ENCODE data around the gene VTI1A. TPM values are rescaled to one million over a fixed set of nuclear protein-coding genes. Genes with fewer than 3 reads are reported as not detected.

Gene VTI1A
- total RNA-seq, 1 donor from 2014 or later: 47.2 TPM

- DNase-seq: no peak
Measured at GRCh38 chr10:112679392-112679791, 232.4 kb downstream of the VTI1A start.

GRCh38 chr10:112680586-112680985, 233.6 kb downstream of the VTI1A start:
- no peak for DNase-seq

DNA sequence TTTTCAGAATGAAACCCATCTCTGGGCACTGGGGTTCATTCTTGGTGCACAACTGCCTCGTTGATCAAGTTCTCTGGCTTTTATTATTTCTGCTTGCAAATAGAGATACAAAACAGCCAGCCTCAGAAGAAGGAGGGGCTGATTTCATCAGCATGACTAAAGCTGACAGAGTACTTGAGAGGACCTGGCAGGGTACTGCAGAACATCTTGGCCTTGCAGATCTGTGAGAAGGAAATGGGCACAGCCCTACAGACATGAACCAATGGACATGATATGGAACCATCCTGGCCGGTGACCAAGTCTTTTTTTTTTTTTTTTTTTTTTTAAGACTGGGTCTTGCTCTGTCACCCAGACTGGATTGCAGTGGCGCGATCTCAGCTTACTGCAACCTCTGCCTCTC, 240.6 kb downstream of the VTI1A start:
- no peak for DNase-seq

GRCh38 chr10:112689327-112690072, 242.5 kb downstream of the VTI1A start:
- peak; percentile 45 for DNase-seq

GRCh38 chr10:112695539-112695938, 248.5 kb downstream of the VTI1A start:
- no peak for DNase-seq

GRCh38 chr10:112696592-112696991, 249.6 kb downstream of the VTI1A start:
- DNase-seq: peak; percentile 41

DNA sequence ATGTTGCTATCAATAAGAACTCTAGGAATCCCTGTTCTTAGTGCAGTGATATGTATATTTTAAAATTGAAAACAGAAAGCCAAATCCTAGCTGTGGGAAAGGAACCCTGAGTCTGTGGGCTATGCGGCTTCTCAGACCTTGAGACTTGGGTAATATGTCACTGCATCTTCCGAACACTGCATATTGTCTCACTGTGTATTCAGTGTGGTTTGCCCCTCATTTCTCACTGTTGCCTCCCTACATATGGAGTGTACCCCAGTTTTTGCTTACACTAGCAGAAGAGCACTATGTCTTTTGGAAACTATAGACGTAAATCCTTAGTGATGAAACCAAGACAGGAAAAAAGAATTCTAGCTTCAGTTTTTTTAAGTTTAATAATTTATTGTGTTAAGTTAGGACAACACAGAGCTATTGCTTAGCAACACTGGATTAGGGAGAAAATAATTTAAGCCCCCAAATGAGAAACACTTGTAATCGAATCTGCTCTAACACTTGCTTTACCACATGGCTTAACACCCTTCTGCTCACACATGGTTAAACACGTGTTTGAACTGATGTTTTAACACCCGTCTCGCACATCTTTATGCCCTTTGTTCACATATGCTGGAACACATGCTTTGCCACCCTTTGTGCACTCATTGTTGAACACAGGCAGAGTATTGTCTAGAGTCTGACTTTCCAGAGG, 251.3 kb downstream of the VTI1A start:
- peak; percentile 70 for DNase-seq

DNA sequence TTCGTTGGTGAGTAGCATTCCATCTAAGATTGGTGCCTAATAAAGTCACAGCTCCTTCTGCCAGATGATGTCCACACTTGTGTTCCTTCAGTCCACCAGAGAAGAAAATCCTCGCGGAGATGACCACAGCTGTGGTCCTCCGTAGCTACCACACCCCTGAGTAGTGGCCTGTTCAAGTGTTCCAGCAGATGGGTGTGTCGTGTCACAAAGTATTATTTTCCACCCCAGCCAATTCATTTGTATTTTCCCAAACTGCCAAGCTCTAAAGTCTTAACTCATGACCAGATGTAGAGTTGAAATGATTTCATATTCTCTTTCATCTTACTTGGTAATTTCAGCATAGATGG, 251.8 kb downstream of the VTI1A start:
- no peak for DNase-seq

GRCh38 chr10:112700215-112700671, 253.2 kb downstream of the VTI1A start:
- peak; percentile 61 for DNase-seq

- peak; percentile 82 for DNase-seq
Measured at GRCh38 chr10:112701211-112701877, 254.3 kb downstream of the VTI1A start.

GRCh38 chr10:112701878-112702255, 254.9 kb downstream of the VTI1A start:
- DNase-seq: no peak

- no peak for DNase-seq
Measured at GRCh38 chr10:112706577-112706976, 259.6 kb downstream of the VTI1A start.

DNA sequence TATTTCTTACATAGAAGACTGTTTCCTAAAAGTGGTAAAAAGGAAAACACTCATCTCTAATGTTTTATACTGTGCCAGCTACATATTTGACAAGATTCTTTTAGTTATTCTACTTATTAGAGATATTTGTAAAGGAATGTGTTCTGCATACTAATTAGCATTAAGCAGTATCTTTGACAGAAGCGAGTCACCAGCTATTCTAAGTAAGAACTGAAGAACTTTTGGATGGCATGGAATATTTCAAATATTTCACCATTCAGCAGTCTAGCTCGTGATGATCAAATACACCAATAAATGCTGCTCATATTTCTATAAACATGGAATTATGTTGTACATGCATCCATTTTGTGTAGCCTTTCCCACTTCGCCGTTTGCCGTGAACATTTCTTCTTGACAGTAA, 261.4 kb downstream of the VTI1A start:
- no peak for DNase-seq

DNA sequence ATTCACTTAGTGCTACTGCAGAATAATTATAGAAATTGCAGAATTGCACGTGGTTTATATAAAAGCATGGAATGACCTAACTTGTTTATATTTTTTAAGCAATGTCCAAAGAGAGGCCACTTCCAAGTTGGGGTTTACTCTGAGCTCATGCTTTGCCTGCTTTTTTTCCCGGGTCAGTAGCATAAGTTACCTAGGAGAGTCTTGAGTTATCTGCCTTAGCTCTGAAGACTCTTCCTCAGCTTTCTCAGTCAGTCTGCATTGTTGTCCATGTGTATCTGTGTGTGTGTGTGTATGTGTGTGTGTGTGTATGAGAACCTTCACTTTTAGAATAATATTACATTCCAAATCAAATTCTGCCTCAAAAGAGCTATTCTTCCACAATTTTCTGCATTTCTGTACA, 263.5 kb downstream of the VTI1A start:
- peak; percentile 12 for DNase-seq

DNA sequence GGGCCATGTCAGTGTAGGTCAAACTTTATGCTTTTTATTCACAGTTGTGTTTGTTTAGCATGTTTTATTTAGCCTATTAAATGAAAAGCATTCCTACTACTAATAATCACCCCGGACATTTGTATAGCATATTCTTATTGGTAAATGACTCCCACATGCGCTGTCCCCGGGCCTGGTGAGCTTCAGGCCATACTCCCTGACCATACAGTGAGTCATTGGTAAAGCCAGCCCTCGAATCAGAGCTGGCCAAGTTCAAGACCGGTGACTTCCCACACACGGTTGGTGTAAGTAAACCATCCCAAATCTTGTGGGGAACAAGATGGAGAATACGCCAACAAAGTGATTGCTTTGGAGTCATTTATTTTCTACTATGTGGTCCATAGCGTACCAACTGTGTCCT, 264.4 kb downstream of the VTI1A start:
- DNase-seq: no peak

DNA sequence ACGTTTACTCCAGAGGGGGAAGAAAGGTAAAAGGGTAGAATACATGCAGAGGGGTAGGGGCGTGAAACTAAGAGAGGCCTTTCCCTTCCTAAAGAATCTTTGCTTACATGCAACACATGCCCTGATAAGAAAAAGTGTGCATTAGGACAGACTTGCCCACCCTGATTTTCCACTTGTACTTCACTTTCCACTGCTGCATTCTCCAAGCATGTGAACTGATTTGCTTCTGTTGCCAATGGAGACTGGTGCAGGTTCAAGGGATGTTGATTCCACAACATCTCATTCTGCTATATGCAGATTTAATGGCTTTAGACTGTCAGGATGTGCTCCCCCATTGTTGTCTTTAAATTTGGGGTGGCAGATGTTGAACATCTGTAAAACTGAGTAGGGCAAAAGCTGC, 265.5 kb downstream of the VTI1A start:
- no peak for DNase-seq

- peak; percentile 27 for DNase-seq
Measured at GRCh38 chr10:112713411-112713810, 266.4 kb downstream of the VTI1A start.

- DNase-seq: no peak
Measured at GRCh38 chr10:112715581-112715980, 268.6 kb downstream of the VTI1A start.

DNA sequence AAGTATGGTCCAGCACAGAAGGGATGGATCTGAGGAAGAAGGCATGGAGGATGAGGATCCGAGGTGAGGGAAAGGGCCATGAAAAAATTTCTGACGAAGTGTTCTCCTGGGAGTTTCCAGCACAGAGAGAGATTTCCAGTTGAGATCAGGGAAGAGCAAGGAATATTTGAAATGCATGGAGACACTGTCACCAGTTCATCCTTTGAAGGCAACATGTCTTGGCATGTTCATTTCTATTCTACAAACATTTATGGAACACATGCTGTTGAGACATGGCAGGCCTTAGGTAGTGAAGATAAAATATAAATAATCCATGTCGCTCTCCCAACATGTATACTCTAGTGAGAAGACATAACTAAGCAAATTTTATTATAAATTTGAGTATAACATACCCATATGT, 269.1 kb downstream of the VTI1A start:
- DNase-seq: no peak

DNA sequence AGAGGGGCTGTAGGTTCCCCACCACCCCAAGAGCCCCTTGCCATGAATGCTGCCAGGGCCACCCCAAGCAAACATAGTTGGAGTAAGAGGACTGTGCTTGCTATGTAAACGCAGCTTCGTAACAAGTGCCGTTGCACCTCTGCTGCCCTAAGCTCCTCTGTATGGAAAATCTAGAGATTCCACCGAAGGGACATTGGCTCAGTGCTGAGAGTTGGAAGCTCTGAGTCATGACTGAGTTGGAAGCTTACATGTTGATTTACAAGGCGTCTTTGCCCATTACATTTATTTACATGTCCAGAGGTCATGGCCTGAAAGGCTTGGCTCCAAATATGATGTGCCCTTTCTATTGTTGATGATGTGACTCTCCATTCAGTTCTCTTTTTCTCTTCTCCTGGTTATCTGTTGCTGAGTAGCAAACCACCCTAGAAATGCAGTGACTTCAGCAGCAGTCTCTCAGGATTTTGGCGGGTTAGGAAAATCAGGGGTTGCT, 270.0 kb downstream of the VTI1A start:
- no peak for DNase-seq

DNA sequence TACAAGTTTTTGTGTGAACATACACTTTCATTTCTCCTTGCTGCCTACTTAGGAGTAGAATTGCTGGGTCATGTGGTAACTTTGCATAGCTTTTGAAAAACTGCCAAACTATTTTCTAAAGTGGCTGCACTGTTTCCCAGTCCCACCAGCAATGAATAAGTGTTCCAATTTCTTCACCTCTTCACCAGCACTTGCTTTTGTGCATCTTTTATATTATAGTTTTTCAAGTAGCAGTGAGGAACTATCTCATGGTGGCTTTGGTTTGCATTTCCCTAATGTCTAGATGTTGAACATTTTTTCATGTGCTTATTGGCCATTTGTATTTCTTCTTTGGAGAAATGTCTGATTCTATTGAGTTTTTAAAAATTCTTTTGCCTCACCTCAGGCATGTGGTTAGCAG, 273.2 kb downstream of the VTI1A start:
- no peak for DNase-seq

- DNase-seq: peak; percentile 66
Measured at GRCh38 chr10:112721080-112721698, 274.2 kb downstream of the VTI1A start.

DNA sequence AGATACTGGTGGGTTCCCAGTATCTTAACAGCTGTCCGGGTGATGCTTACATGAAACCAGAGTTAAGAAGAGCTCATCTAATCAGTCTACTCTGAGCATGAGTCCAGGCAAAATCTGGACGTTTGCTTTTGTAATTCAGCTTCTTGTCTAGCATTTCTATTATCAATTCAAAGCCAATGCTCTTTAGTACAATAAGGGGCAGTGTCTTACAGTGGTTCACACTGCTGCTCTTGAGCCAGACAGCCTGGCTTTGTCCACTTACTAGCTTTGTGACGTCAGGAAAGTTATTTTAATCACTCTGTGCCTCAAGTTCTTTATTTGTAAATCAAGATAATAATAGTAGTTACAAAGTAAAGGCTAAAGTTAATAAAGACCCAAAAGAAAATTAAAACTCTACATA, 275.7 kb downstream of the VTI1A start:
- DNase-seq: no peak

Measured in tongue (tissue), 2 donors.